ENCODE results near the gene RNF2. TPM values are rescaled to one million over a fixed set of nuclear protein-coding genes. Genes with fewer than 3 reads are reported as not detected.

RNF2 gene
- polyA plus RNA-seq, 3 donors: 15.5 to 25.2 (median 19.3) TPM

DNA sequence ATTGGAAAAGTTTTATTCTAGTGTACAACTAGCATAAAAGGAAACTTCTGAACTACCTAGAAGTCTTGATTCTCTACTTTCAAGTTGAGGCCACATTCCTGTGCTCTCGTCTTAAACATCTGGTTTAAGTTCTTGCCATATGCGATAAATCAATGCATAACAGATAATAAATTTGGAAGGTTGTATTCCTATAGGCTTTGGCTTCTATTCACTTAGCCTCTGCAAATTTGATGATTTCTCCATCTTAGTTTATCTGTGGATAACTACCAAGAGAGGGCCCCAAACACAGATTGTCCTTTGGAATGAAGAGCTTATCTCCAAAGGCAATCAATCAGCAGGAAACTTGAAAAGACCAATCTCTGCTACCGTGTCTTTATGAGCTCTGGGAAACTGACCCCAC is 11.7 kb upstream of the RNF2 start:
- no peak overlapping the region for H3K4me2 ChIP-seq (replicated peaks; ENCODE audit: extremely low read depth, low read length, poor library complexity, severe bottlenecking)
- no peak overlapping the region for H3K9ac ChIP-seq (ENCODE audit: insufficient read depth, low read length, poor library complexity, severe bottlenecking)
- Mint-ChIP-seq H3K4me1 (no peaks in the 10 kb centered on the region), H3K9me3 (peaks cover 0 to 6% (median 1%) of the 10 kb centered on the region in 7 donors), H3K27me3 (ENCODE audit: low read depth in 3 of 3) (peaks cover 2 to 3% (median 3%) of the 10 kb centered on the region in 3 donors), H3K36me3 (no peaks in the 10 kb centered on the region), H3K27ac (no peak overlapping the region), H3K4me3 (no peak overlapping the region)
- H3K79me2 ChIP-seq (ENCODE audit: insufficient read depth, low read length): no peaks in the 10 kb centered on the region
- no peak overlapping the region for H3K27ac ChIP-seq (ENCODE audit: low read depth in 1 of 2, low read length in 2 of 2)
- H2AFZ ChIP-seq (ENCODE audit: insufficient read depth, low read depth, low read length, poor library complexity, severe bottlenecking): no peak overlapping the region
- no peaks in the 10 kb centered on the region for H4K20me1 ChIP-seq (ENCODE audit: insufficient read depth, low read length)
- no peaks in the 10 kb centered on the region for H3K27me3 ChIP-seq (ENCODE audit: control insufficient read depth in 2 of 2, insufficient read depth in 2 of 2, low read length in 2 of 2)
- H3K36me3 ChIP-seq (replicated peaks in 1 of 2; ENCODE audit: control insufficient read depth in 1 of 2, insufficient read depth in 2 of 2, low read length in 2 of 2): no peaks in the 10 kb centered on the region
- H3K4me3 ChIP-seq (replicated peaks in 1 of 3; ENCODE audit: low read depth in 2 of 3, low read length in 3 of 3): no peak overlapping the region
- TF ChIP-seq, protein P1, sequence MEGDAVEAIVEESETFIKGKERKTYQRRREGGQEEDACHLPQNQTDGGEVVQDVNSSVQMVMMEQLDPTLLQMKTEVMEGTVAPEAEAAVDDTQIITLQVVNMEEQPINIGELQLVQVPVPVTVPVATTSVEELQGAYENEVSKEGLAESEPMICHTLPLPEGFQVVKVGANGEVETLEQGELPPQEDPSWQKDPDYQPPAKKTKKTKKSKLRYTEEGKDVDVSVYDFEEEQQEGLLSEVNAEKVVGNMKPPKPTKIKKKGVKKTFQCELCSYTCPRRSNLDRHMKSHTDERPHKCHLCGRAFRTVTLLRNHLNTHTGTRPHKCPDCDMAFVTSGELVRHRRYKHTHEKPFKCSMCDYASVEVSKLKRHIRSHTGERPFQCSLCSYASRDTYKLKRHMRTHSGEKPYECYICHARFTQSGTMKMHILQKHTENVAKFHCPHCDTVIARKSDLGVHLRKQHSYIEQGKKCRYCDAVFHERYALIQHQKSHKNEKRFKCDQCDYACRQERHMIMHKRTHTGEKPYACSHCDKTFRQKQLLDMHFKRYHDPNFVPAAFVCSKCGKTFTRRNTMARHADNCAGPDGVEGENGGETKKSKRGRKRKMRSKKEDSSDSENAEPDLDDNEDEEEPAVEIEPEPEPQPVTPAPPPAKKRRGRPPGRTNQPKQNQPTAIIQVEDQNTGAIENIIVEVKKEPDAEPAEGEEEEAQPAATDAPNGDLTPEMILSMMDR (IDR thresholded peaks at IDR 0.05): no peak
- H3K4me1 ChIP-seq (ENCODE audit: control insufficient read depth in 1 of 2, insufficient read depth in 2 of 2, low read length in 2 of 2): no peaks in the 10 kb centered on the region
- no peaks in the 10 kb centered on the region for H3K9me3 ChIP-seq (replicated peaks in 1 of 2; ENCODE audit: control insufficient read depth in 1 of 2, insufficient read depth in 1 of 2, low read length in 2 of 2)
- intact Hi-C loops (cut with micrococcal nuclease): no loop called here
- no peak for DNase-seq
- WGBS (ENCODE audit: insufficient coverage): no CpG with 5 or more reads among the region's 3 CpGs

DNA sequence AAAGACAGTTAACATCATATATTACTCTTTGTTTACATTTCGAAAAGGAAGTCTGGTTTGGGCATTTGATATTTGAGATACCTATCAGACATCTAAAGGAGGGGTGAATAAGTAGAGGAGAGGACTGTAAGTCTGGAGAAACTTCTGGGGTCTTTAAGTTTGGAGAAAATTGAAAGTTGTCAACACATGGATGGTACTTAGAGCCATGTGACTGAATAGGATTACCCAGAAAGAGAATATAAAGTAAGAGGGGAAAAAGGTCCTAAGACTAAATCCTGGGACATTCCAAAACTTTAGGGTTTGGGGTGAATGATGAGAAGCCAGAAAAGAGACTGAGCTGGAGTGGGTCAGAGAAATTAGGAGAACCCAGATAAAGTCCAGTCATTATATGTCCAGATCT is 10.1 kb upstream of the RNF2 start:
- Mint-ChIP-seq H3K9me3 (no peaks in the 10 kb centered on the region), H3K27ac (no peak overlapping the region), H3K4me3 (no peak overlapping the region), H3K4me1 (no peaks in the 10 kb centered on the region), H3K36me3 (no peaks in the 10 kb centered on the region), H3K27me3 (ENCODE audit: low read depth in 3 of 3) (peaks cover 1 to 3% (median 2%) of the 10 kb centered on the region in 3 donors)
- Histone ChIP-seq H3K4me1 (ENCODE audit: control insufficient read depth in 1 of 2, insufficient read depth in 2 of 2, low read length in 2 of 2) (no peaks in the 10 kb centered on the region), H3K4me2 (replicated peaks; ENCODE audit: extremely low read depth, low read length, poor library complexity, severe bottlenecking) (no peak overlapping the region), H3K27me3 (ENCODE audit: control insufficient read depth in 2 of 2, insufficient read depth in 2 of 2, low read length in 2 of 2) (no peaks in the 10 kb centered on the region), H4K20me1 (ENCODE audit: insufficient read depth, low read length) (no peaks in the 10 kb centered on the region), H3K36me3 (replicated peaks in 1 of 2; ENCODE audit: control insufficient read depth in 1 of 2, insufficient read depth in 2 of 2, low read length in 2 of 2) (no peaks in the 10 kb centered on the region), H3K9ac (ENCODE audit: insufficient read depth, low read length, poor library complexity, severe bottlenecking) (no peak overlapping the region), H3K79me2 (ENCODE audit: insufficient read depth, low read length) (no peaks in the 10 kb centered on the region), H3K27ac (ENCODE audit: low read depth in 1 of 2, low read length in 2 of 2) (no peak overlapping the region), H3K4me3 (replicated peaks in 1 of 3; ENCODE audit: low read depth in 2 of 3, low read length in 3 of 3) (no peak overlapping the region), H2AFZ (ENCODE audit: insufficient read depth, low read depth, low read length, poor library complexity, severe bottlenecking) (no peak overlapping the region), H3K9me3 (replicated peaks in 1 of 2; ENCODE audit: control insufficient read depth in 1 of 2, insufficient read depth in 1 of 2, low read length in 2 of 2) (no peaks in the 10 kb centered on the region)
- TF ChIP-seq, protein P1 (IDR thresholded peaks at IDR 0.05): no peak
- intact Hi-C loops (cut with micrococcal nuclease): no loop called here
- DNase-seq: no peak
- WGBS (ENCODE audit: insufficient coverage): no CpG with 5 or more reads among the region's 1 CpG
